WTC11 (cell line): ENCODE measurements around the gene TCF7L1. TPM values are rescaled to one million over a fixed set of nuclear protein-coding genes. Genes with fewer than 3 reads are reported as not detected.

Source experiments
- ATAC-seq: fragments of 200-7000 bp; cut with Tn5 transposase; 2 replicates; pipeline ENCODE4 v1.10.0; 2021; ENCODE audit warnings: mild to moderate bottlenecking, moderate library complexity
- CTCF ChIA-PET: fragments of 300-600 bp; sonication (Branson Sonifier 250); formaldehyde crosslinking; loops from one replicate; lab custom pipeline; 2021; ENCODE audit warnings: antibody characterized with exemption; lab: Charles Lee
- POLR2A ChIA-PET: fragments of 350-600 bp; sonication (Branson Sonifier 250); formaldehyde crosslinking; loops from one replicate; lab custom pipeline; 2021; ENCODE audit warnings: antibody characterized with exemption; lab: Charles Lee
- DNase-seq: peaks from one replicate; pipeline ENCODE4 v3.0.0; 2021; ENCODE audit warnings: low spot score
- H3K27ac Mint-ChIP-seq: 2 replicates; pipeline ENCODE4 v1.8.0; 2021; ENCODE audit warnings: mixed read lengths
- H3K27me3 Mint-ChIP-seq: 2 replicates; pipeline ENCODE4 v1.8.0; 2021; ENCODE audit warnings: low read depth, mild to moderate bottlenecking, moderate library complexity, mixed read lengths
- H3K36me3 Mint-ChIP-seq: 2 replicates; pipeline ENCODE4 v1.8.0; 2021; ENCODE audit warnings: mixed read lengths
- H3K4me1 Mint-ChIP-seq: 2 replicates; pipeline ENCODE4 v1.8.0; 2022; ENCODE audit warnings: mixed read lengths
- H3K4me3 Mint-ChIP-seq: 2 replicates; pipeline ENCODE4 v1.8.0; 2021; ENCODE audit warnings: mild to moderate bottlenecking, moderate library complexity, mixed read lengths
- H3K9me3 Mint-ChIP-seq: 2 replicates; pipeline ENCODE4 v1.8.0; 2021; ENCODE audit warnings: mixed read lengths
- AFF4 ChIP-seq: sonication (generic); formaldehyde crosslinking; IDR thresholded peaks from 2 replicates; pipeline ENCODE4 v1.8.1; 2023; ENCODE audit warnings: mild to moderate bottlenecking, missing genetic modification reagents, borderline replicate concordance
- ATF1 ChIP-seq: sonication (generic); formaldehyde crosslinking; IDR thresholded peaks from 2 replicates; pipeline ENCODE4 v1.8.1; 2023; ENCODE audit warnings: mild to moderate bottlenecking, moderate library complexity, missing genetic modification reagents
- E2F1 ChIP-seq: sonication (generic); formaldehyde crosslinking; IDR thresholded peaks from 2 replicates; pipeline ENCODE4 v1.8.0; 2022; ENCODE audit warnings: mild to moderate bottlenecking, missing genetic modification reagents
- ESRRA ChIP-seq: sonication (generic); formaldehyde crosslinking; IDR thresholded peaks from 2 replicates; pipeline ENCODE4 v1.8.1; 2022; ENCODE audit warnings: mild to moderate bottlenecking, missing genetic modification reagents, borderline replicate concordance
- FOXK1 ChIP-seq: sonication (generic); formaldehyde crosslinking; IDR thresholded peaks from 2 replicates; pipeline ENCODE4 v1.8.0; 2022; ENCODE audit warnings: mild to moderate bottlenecking, moderate library complexity, missing genetic modification reagents
- MAX ChIP-seq: sonication (generic); formaldehyde crosslinking; IDR thresholded peaks from 2 replicates; pipeline ENCODE4 v1.8.0; 2022; ENCODE audit warnings: mild to moderate bottlenecking, missing genetic modification reagents
- MYBL2 ChIP-seq: sonication (generic); formaldehyde crosslinking; IDR thresholded peaks from 2 replicates; pipeline ENCODE4 v1.8.1; 2023; ENCODE audit warnings: mild to moderate bottlenecking, moderate library complexity, missing genetic modification reagents
- NR1H2 ChIP-seq: sonication (generic); formaldehyde crosslinking; IDR thresholded peaks from 2 replicates; pipeline ENCODE4 v1.9.0; 2021; ENCODE audit warnings: mild to moderate bottlenecking, moderate library complexity, missing genetic modification reagents
- RORB ChIP-seq: fragments of 250-450 bp; sonication (Bioruptor Pico); IDR thresholded peaks from 2 replicates; pipeline ENCODE4 v1.9.0; 2021; ENCODE audit warnings: mild to moderate bottlenecking
- SMAD3 ChIP-seq: sonication (generic); formaldehyde crosslinking; IDR thresholded peaks from 2 replicates; pipeline ENCODE4 v1.8.0; 2022; ENCODE audit warnings: missing genetic modification reagents, mild to moderate bottlenecking, borderline replicate concordance
- ZNF138 ChIP-seq: sonication (generic); formaldehyde crosslinking; conservative IDR thresholded peaks from 2 replicates; pipeline ENCODE4 v1.8.1; 2022; ENCODE audit warnings: mild to moderate bottlenecking, moderate library complexity, missing genetic modification reagents
- ZNF317 ChIP-seq: sonication (generic); formaldehyde crosslinking; IDR thresholded peaks from 2 replicates; pipeline ENCODE4 v1.8.1; 2023; ENCODE audit warnings: low read depth, mild to moderate bottlenecking, moderate library complexity, missing genetic modification reagents, borderline replicate concordance
- total RNA-seq: library from RNA; stranded (reverse); gene quantifications from 3 replicates; pipeline ENCODE4 v1.2.3, GENCODE V29; 2021
- TF ChIP-seq, protein P1 (sequence below): fragments of 250-450 bp; sonication (Bioruptor Pico); IDR thresholded peaks from 2 replicates; pipeline ENCODE4 v1.9.0; 2021; ENCODE audit warnings: mild to moderate bottlenecking
- TF ChIP-seq, protein P2 (sequence below): sonication (generic); formaldehyde crosslinking; IDR thresholded peaks from 2 replicates; pipeline ENCODE4 v1.8.1; 2023; ENCODE audit warnings: mild to moderate bottlenecking, missing genetic modification reagents, moderate library complexity
- TF ChIP-seq, protein P3 (sequence below): sonication (generic); formaldehyde crosslinking; IDR thresholded peaks from 2 replicates; pipeline ENCODE4 v1.8.0; 2022; ENCODE audit warnings: missing genetic modification reagents
- TF ChIP-seq, protein P4 (sequence below): sonication (generic); formaldehyde crosslinking; IDR thresholded peaks from 2 replicates; pipeline ENCODE4 v1.8.1; 2022; ENCODE audit warnings: mild to moderate bottlenecking, missing genetic modification reagents, moderate library complexity, borderline replicate concordance

Gene TCF7L1
- total RNA-seq, 1 experiment from 2014 or later: 104 TPM

- no peak for DNase-seq
- H3K27ac Mint-ChIP-seq: peak overlapping the region; percentile 31; the same call in 1 of the 2 replicates
- H3K4me1 Mint-ChIP-seq: peaks cover 71% of the 10 kb centered on the region
- no peaks in the 10 kb centered on the region for H3K9me3 Mint-ChIP-seq
- H3K36me3 Mint-ChIP-seq: peaks cover 1% of the 10 kb centered on the region
- H3K27me3 Mint-ChIP-seq: no peaks in the 10 kb centered on the region
- POLR2A ChIA-PET: no interaction called here
- CTCF ChIA-PET: interaction anchor here (1.4 to 2.5 kb wide), 2 partner anchors 8 to 9 kb away, joined by 3 to 7 read pairs; no protein-coding TSS in a partner anchor
- TF ChIP-seq, protein P1, sequence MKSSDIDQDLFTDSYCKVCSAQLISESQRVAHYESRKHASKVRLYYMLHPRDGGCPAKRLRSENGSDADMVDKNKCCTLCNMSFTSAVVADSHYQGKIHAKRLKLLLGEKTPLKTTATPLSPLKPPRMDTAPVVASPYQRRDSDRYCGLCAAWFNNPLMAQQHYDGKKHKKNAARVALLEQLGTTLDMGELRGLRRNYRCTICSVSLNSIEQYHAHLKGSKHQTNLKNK (CRISPR knock-in tag): no peak
- TF ChIP-seq, protein P2, sequence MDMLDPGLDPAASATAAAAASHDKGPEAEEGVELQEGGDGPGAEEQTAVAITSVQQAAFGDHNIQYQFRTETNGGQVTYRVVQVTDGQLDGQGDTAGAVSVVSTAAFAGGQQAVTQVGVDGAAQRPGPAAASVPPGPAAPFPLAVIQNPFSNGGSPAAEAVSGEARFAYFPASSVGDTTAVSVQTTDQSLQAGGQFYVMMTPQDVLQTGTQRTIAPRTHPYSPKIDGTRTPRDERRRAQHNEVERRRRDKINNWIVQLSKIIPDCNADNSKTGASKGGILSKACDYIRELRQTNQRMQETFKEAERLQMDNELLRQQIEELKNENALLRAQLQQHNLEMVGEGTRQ (CRISPR knock-in tag): no peak
- TF ChIP-seq FOXK1 (no peak), MYBL2 (CRISPR knock-in tag) (no peak), RORB (CRISPR knock-in tag) (no peak), NR1H2 (CRISPR knock-in tag) (no peak), ESRRA (CRISPR knock-in tag) (no peak), ZNF317 (CRISPR knock-in tag) (no peak), MAX (CRISPR knock-in tag) (no peak), ZNF138 (CRISPR knock-in tag) (no peak), SMAD3 (CRISPR knock-in tag) (no peak), ATF1 (no peak), E2F1 (no peak), AFF4 (no peak)
- TF ChIP-seq, protein P3, sequence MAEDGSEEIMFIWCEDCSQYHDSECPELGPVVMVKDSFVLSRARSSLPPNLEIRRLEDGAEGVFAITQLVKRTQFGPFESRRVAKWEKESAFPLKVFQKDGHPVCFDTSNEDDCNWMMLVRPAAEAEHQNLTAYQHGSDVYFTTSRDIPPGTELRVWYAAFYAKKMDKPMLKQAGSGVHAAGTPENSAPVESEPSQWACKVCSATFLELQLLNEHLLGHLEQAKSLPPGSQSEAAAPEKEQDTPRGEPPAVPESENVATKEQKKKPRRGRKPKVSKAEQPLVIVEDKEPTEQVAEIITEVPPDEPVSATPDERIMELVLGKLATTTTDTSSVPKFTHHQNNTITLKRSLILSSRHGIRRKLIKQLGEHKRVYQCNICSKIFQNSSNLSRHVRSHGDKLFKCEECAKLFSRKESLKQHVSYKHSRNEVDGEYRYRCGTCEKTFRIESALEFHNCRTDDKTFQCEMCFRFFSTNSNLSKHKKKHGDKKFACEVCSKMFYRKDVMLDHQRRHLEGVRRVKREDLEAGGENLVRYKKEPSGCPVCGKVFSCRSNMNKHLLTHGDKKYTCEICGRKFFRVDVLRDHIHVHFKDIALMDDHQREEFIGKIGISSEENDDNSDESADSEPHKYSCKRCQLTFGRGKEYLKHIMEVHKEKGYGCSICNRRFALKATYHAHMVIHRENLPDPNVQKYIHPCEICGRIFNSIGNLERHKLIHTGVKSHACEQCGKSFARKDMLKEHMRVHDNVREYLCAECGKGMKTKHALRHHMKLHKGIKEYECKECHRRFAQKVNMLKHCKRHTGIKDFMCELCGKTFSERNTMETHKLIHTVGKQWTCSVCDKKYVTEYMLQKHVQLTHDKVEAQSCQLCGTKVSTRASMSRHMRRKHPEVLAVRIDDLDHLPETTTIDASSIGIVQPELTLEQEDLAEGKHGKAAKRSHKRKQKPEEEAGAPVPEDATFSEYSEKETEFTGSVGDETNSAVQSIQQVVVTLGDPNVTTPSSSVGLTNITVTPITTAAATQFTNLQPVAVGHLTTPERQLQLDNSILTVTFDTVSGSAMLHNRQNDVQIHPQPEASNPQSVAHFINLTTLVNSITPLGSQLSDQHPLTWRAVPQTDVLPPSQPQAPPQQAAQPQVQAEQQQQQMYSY (CRISPR knock-in tag): no peak
- TF ChIP-seq, protein P4, sequence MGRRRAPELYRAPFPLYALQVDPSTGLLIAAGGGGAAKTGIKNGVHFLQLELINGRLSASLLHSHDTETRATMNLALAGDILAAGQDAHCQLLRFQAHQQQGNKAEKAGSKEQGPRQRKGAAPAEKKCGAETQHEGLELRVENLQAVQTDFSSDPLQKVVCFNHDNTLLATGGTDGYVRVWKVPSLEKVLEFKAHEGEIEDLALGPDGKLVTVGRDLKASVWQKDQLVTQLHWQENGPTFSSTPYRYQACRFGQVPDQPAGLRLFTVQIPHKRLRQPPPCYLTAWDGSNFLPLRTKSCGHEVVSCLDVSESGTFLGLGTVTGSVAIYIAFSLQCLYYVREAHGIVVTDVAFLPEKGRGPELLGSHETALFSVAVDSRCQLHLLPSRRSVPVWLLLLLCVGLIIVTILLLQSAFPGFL (CRISPR knock-in tag): no peak
- no peak overlapping the region for H3K4me3 Mint-ChIP-seq
- no peak for ATAC-seq
Measured at GRCh38 chr2:85170938-85171475, 37.8 kb downstream of the TCF7L1 start.
